Neutrophil (primary cell): ENCODE results near the gene CELF4.

Source experiments
- H3K27ac ChIP-seq: fragments of 200-600 bp; sonication (generic); 2 replicates; pipeline ENCODE4 v1.5.1; 2016; ENCODE audit warnings: mild to moderate bottlenecking, moderate library complexity
- H3K27me3 ChIP-seq: fragments of 200-600 bp; sonication (generic); 2 replicates; pipeline ENCODE4 v1.6.0; 2016; ENCODE audit warnings: mild to moderate bottlenecking
- H3K36me3 ChIP-seq: fragments of 200-600 bp; sonication (generic); 2 replicates; pipeline ENCODE4 v1.5.1; 2017
- H3K4me1 ChIP-seq, 2 experiments: fragments of 200-600 bp in 1 of 2; sonication (generic) in 1 of 2; 1 replicate in 1 of 2; 2 replicates in 1 of 2; pipeline versions ENCODE4 v1.5.1 to v1.6.1; 2013 to 2016; ENCODE audit warnings: low read depth in 1 of 2, low read length in 1 of 2, mild to moderate bottlenecking in 1 of 2, moderate library complexity in 1 of 2; ENCODE audit not compliant: control insufficient read depth in 1 of 2, insufficient read depth in 1 of 2
- H3K4me3 ChIP-seq, 2 experiments: fragments of 200-600 bp in 1 of 2; sonication (generic) in 1 of 2; 1 replicate in 1 of 2; 2 replicates in 1 of 2; pipeline ENCODE4 v1.5.1; 2013 to 2016; ENCODE audit warnings: low read depth in 1 of 2, low read length in 1 of 2, mild to moderate bottlenecking in 1 of 2, moderate library complexity in 1 of 2
- H3K9me3 ChIP-seq: fragments of 200-600 bp; sonication (generic); 2 replicates; pipeline ENCODE4 v1.5.1; 2016
- CTCF ChIP-seq: fragments of 200-600 bp; sonication (generic); IDR thresholded peaks from 2 replicates; pipeline ENCODE4 v1.5.1; 2016; ENCODE audit warnings: antibody characterized with exemption

CELF4 gene

GRCh38 chr18:37448946-37449345 lies 116.7 kb downstream of the CELF4 start:
- no peaks in the 10 kb centered on the region for H3K9me3 ChIP-seq
- peaks cover 13% of the 10 kb centered on the region for H3K27me3 ChIP-seq
- no peaks in the 10 kb centered on the region for H3K4me1 ChIP-seq
- H3K4me3 ChIP-seq, result no peak overlapping the region
- H3K27ac ChIP-seq, result no peak overlapping the region
- no peaks in the 10 kb centered on the region for H3K36me3 ChIP-seq
- no peak for TF ChIP-seq CTCF

GRCh38 chr18:37447962-37448888 lies 117.4 kb downstream of the CELF4 start:
- Histone ChIP-seq H3K4me3 (no peak overlapping the region), H3K9me3 (no peaks in the 10 kb centered on the region), H3K36me3 (no peaks in the 10 kb centered on the region), H3K27me3 (peaks cover 13% of the 10 kb centered on the region), H3K27ac (no peak overlapping the region), H3K4me1 (no peaks in the 10 kb centered on the region)
- TF ChIP-seq CTCF, result no peak

- H3K36me3 ChIP-seq, result no peaks in the 10 kb centered on the region
- H3K9me3 ChIP-seq, result no peaks in the 10 kb centered on the region
- H3K27me3 ChIP-seq, result peaks cover 13% of the 10 kb centered on the region
- H3K27ac ChIP-seq, result no peak overlapping the region
- H3K4me3 ChIP-seq, result no peak overlapping the region
- H3K4me1 ChIP-seq, result no peaks in the 10 kb centered on the region
- TF ChIP-seq CTCF, result no peak
Measured at GRCh38 chr18:37445836-37446235, 119.8 kb downstream of the CELF4 start.

- H3K36me3 ChIP-seq, result no peaks in the 10 kb centered on the region
- no peaks in the 10 kb centered on the region for H3K4me1 ChIP-seq
- H3K9me3 ChIP-seq, result no peaks in the 10 kb centered on the region
- no peak overlapping the region for H3K4me3 ChIP-seq
- peaks cover 13% of the 10 kb centered on the region for H3K27me3 ChIP-seq
- no peak overlapping the region for H3K27ac ChIP-seq
- TF ChIP-seq CTCF, result no peak
Measured at GRCh38 chr18:37445368-37445767, 120.2 kb downstream of the CELF4 start.

- TF ChIP-seq CTCF, result no peak
Measured at GRCh38 chr18:37443325-37444055, 122.1 kb downstream of the CELF4 start.

More at GRCh38 chr18:37443325-37444055, 122.1 kb downstream of the CELF4 start:
- Histone ChIP-seq H3K36me3 (no peaks in the 10 kb centered on the region), H3K4me1 (no peaks in the 10 kb centered on the region), H3K4me3 (no peak overlapping the region), H3K9me3 (no peaks in the 10 kb centered on the region), H3K27ac (no peak overlapping the region), H3K27me3 (peaks cover 13% of the 10 kb centered on the region)
